Measurements from ENCODE around the gene SLC27A1. TPM values are rescaled to one million over a fixed set of nuclear protein-coding genes. Genes with fewer than 3 reads are reported as not detected.

Gene SLC27A1
- 5.8 TPM for total RNA-seq

- Histone ChIP-seq H3K9me3 (ENCODE audit: low read depth, low read length) (no peaks in the 10 kb centered on the region), H3K27me3 (ENCODE audit: insufficient read depth, low read length) (no peaks in the 10 kb centered on the region), H3K4me1 (ENCODE audit: insufficient read depth, low read length) (peaks cover 57% of the 10 kb centered on the region), H3K4me3 (ENCODE audit: low read length) (peak within 1 kb of the TSS; percentile 46)
Observed at GRCh38 chr19:17470068-17470841, at the start of gene SLC27A1. Gene SLC27A1 (plus strand): TSS chr19:17470524. CDS start chr19:17470541, 17 bp downstream.

GRCh38 chr19:17421942-17422341, 48.4 kb upstream of the SLC27A1 start:
- Histone ChIP-seq H3K4me1 (ENCODE audit: insufficient read depth, low read length) (peaks cover 17% of the 10 kb centered on the region), H3K27me3 (ENCODE audit: insufficient read depth, low read length) (no peaks in the 10 kb centered on the region), H3K9me3 (ENCODE audit: low read depth, low read length) (no peaks in the 10 kb centered on the region), H3K4me3 (ENCODE audit: low read length) (no peak overlapping the region)

GRCh38 chr19:17423429-17424208, 46.7 kb upstream of the SLC27A1 start:
- Histone ChIP-seq H3K4me3 (ENCODE audit: low read length) (no peak overlapping the region), H3K27me3 (ENCODE audit: insufficient read depth, low read length) (no peaks in the 10 kb centered on the region), H3K9me3 (ENCODE audit: low read depth, low read length) (no peaks in the 10 kb centered on the region), H3K4me1 (ENCODE audit: insufficient read depth, low read length) (peaks cover 17% of the 10 kb centered on the region)

GRCh38 chr19:17424743-17425365, 45.5 kb upstream of the SLC27A1 start:
- H3K4me1 ChIP-seq (ENCODE audit: insufficient read depth, low read length): peaks cover 8% of the 10 kb centered on the region
- no peaks in the 10 kb centered on the region for H3K27me3 ChIP-seq (ENCODE audit: insufficient read depth, low read length)
- no peak overlapping the region for H3K4me3 ChIP-seq (ENCODE audit: low read length)
- H3K9me3 ChIP-seq (ENCODE audit: low read depth, low read length): no peaks in the 10 kb centered on the region

GRCh38 chr19:17429641-17430113, 40.6 kb upstream of the SLC27A1 start:
- Histone ChIP-seq H3K9me3 (ENCODE audit: low read depth, low read length) (no peaks in the 10 kb centered on the region), H3K4me1 (ENCODE audit: insufficient read depth, low read length) (no peaks in the 10 kb centered on the region)

GRCh38 chr19:17431417-17431816, 38.9 kb upstream of the SLC27A1 start:
- Histone ChIP-seq H3K4me3 (ENCODE audit: low read length) (no peak overlapping the region), H3K9me3 (ENCODE audit: low read depth, low read length) (no peaks in the 10 kb centered on the region), H3K4me1 (ENCODE audit: insufficient read depth, low read length) (no peaks in the 10 kb centered on the region), H3K27me3 (ENCODE audit: insufficient read depth, low read length) (no peaks in the 10 kb centered on the region)

More at GRCh38 chr19:17429641-17430113, 40.6 kb upstream of the SLC27A1 start:
- H3K4me3 ChIP-seq (ENCODE audit: low read length): no peak overlapping the region
- H3K27me3 ChIP-seq (ENCODE audit: insufficient read depth, low read length): no peaks in the 10 kb centered on the region

- no peaks in the 10 kb centered on the region for H3K27me3 ChIP-seq (ENCODE audit: insufficient read depth, low read length)
Observed at GRCh38 chr19:17435218-17435617, 35.1 kb upstream of the SLC27A1 start.

GRCh38 chr19:17436094-17436873, 34.0 kb upstream of the SLC27A1 start:
- Histone ChIP-seq H3K9me3 (ENCODE audit: low read depth, low read length) (no peaks in the 10 kb centered on the region), H3K4me1 (ENCODE audit: insufficient read depth, low read length) (no peaks in the 10 kb centered on the region), H3K4me3 (ENCODE audit: low read length) (no peak overlapping the region), H3K27me3 (ENCODE audit: insufficient read depth, low read length) (no peaks in the 10 kb centered on the region)

More at GRCh38 chr19:17435218-17435617, 35.1 kb upstream of the SLC27A1 start:
- Histone ChIP-seq H3K4me1 (ENCODE audit: insufficient read depth, low read length) (no peaks in the 10 kb centered on the region), H3K4me3 (ENCODE audit: low read length) (no peak overlapping the region), H3K9me3 (ENCODE audit: low read depth, low read length) (no peaks in the 10 kb centered on the region)

- Histone ChIP-seq H3K4me3 (ENCODE audit: low read length) (no peak overlapping the region), H3K4me1 (ENCODE audit: insufficient read depth, low read length) (no peaks in the 10 kb centered on the region), H3K9me3 (ENCODE audit: low read depth, low read length) (no peaks in the 10 kb centered on the region), H3K27me3 (ENCODE audit: insufficient read depth, low read length) (no peaks in the 10 kb centered on the region)
Observed at GRCh38 chr19:17436874-17437267, 33.5 kb upstream of the SLC27A1 start.

GRCh38 chr19:17441241-17442021, 28.9 kb upstream of the SLC27A1 start:
- Histone ChIP-seq H3K9me3 (ENCODE audit: low read depth, low read length) (no peaks in the 10 kb centered on the region), H3K4me3 (ENCODE audit: low read length) (no peak overlapping the region), H3K27me3 (ENCODE audit: insufficient read depth, low read length) (no peaks in the 10 kb centered on the region), H3K4me1 (ENCODE audit: insufficient read depth, low read length) (no peaks in the 10 kb centered on the region)

GRCh38 chr19:17445526-17446165, 24.7 kb upstream of the SLC27A1 start:
- Histone ChIP-seq H3K4me3 (ENCODE audit: low read length) (no peak overlapping the region), H3K27me3 (ENCODE audit: insufficient read depth, low read length) (peaks cover 12% of the 10 kb centered on the region), H3K4me1 (ENCODE audit: insufficient read depth, low read length) (peaks cover 9% of the 10 kb centered on the region), H3K9me3 (ENCODE audit: low read depth, low read length) (no peaks in the 10 kb centered on the region)

GRCh38 chr19:17447704-17448130, 22.6 kb upstream of the SLC27A1 start:
- Histone ChIP-seq H3K4me1 (ENCODE audit: insufficient read depth, low read length) (peaks cover 14% of the 10 kb centered on the region), H3K9me3 (ENCODE audit: low read depth, low read length) (no peaks in the 10 kb centered on the region), H3K27me3 (ENCODE audit: insufficient read depth, low read length) (peaks cover 12% of the 10 kb centered on the region), H3K4me3 (ENCODE audit: low read length) (no peak overlapping the region)

- Histone ChIP-seq H3K9me3 (ENCODE audit: low read depth, low read length) (no peaks in the 10 kb centered on the region), H3K4me1 (ENCODE audit: insufficient read depth, low read length) (peaks cover 14% of the 10 kb centered on the region), H3K4me3 (ENCODE audit: low read length) (no peak within 1 kb of the TSS), H3K27me3 (ENCODE audit: insufficient read depth, low read length) (peaks cover 12% of the 10 kb centered on the region)
Observed at GRCh38 chr19:17448131-17448967, 22.0 kb upstream of the SLC27A1 start, which contains the start of gene TMEM221. Gene TMEM221 (minus strand): TSS chr19:17448668. CDS start chr19:17448462, 206 bp downstream.
